Parathyroid adenoma (tissue), 2 donors: ENCODE measurements around the gene SLC25A34.

ENCODE experiments used
- H2AFZ ChIP-seq: fragments of 300-600 bp; sonication (generic); one replicate; pipeline ENCODE4 v1.7.0; 2017; ENCODE audit warnings: antibody characterized with exemption, mild to moderate bottlenecking
- H3K27ac ChIP-seq: fragments of 300-600 bp; sonication (generic); one replicate; pipeline ENCODE4 v1.7.0; 2017
- H3K27me3 ChIP-seq: fragments of 300-600 bp; sonication (generic); one replicate; pipeline ENCODE4 v1.7.0; 2017; ENCODE audit warnings: low read length; ENCODE audit not compliant: control insufficient read depth, insufficient read depth
- H3K36me3 ChIP-seq: fragments of 300-600 bp; sonication (generic); one replicate; pipeline ENCODE4 v1.7.0; 2017; ENCODE audit warnings: low read length; ENCODE audit not compliant: control insufficient read depth, insufficient read depth
- H3K4me1 ChIP-seq: fragments of 300-600 bp; sonication (generic); one replicate; pipeline ENCODE4 v1.7.0; 2017; ENCODE audit warnings: control low read depth
- H3K4me2 ChIP-seq: fragments of 300-600 bp; sonication (generic); one replicate; pipeline ENCODE4 v1.7.0; 2017; ENCODE audit warnings: low read length
- H3K4me3 ChIP-seq: fragments of 300-600 bp; sonication (generic); one replicate; pipeline ENCODE4 v1.7.0; 2017; ENCODE audit warnings: low read depth, low read length
- H3K79me2 ChIP-seq: fragments of 300-600 bp; sonication (generic); one replicate; pipeline ENCODE4 v1.7.0; 2017; ENCODE audit warnings: control low read depth
- H3K9ac ChIP-seq: fragments of 300-600 bp; sonication (generic); one replicate; pipeline ENCODE4 v1.7.0; 2017; ENCODE audit warnings: mild to moderate bottlenecking
- H3K9me3 ChIP-seq: fragments of 300-600 bp; sonication (generic); one replicate; pipeline ENCODE4 v1.7.0; 2017; ENCODE audit warnings: low read length; ENCODE audit not compliant: control insufficient read depth
- CTCF ChIP-seq: fragments of 300-600 bp; sonication (generic); IDR thresholded peaks from one replicate; pipeline ENCODE4 v1.7.0; 2017; ENCODE audit warnings: antibody characterized with exemption, mild to moderate bottlenecking
- donor health status: primary hyperparathyroidism.

The SLC25A34 gene

GRCh38 chr1:15758953-15759661 lies 23.0 kb downstream of the SLC25A34 start:
- H3K4me1 ChIP-seq = peaks cover 10% of the 10 kb centered on the region
- H3K9me3 ChIP-seq = no peaks in the 10 kb centered on the region
- peak overlapping the region; percentile 48 for H3K4me3 ChIP-seq
- peak overlapping the region; percentile 51 for H3K4me2 ChIP-seq
- H3K36me3 ChIP-seq = no peaks in the 10 kb centered on the region
- no peak for TF ChIP-seq CTCF
- no peaks in the 10 kb centered on the region for H3K79me2 ChIP-seq
- peak overlapping the region; percentile 67 for H3K9ac ChIP-seq
- peak overlapping the region; percentile 69 for H2AFZ ChIP-seq
- peak overlapping the region; percentile 77 for H3K27ac ChIP-seq
- no peaks in the 10 kb centered on the region for H3K27me3 ChIP-seq

GRCh38 chr1:15760520-15761211 lies 24.6 kb downstream of the SLC25A34 start:
- Histone ChIP-seq H3K27ac (peak overlapping the region; percentile 77), H3K79me2 (no peaks in the 10 kb centered on the region), H3K4me1 (peaks cover 14% of the 10 kb centered on the region), H3K27me3 (no peaks in the 10 kb centered on the region), H2AFZ (no peak overlapping the region), H3K4me3 (no peak overlapping the region), H3K36me3 (no peaks in the 10 kb centered on the region), H3K9ac (no peak overlapping the region), H3K4me2 (no peak overlapping the region), H3K9me3 (no peaks in the 10 kb centered on the region)
- TF ChIP-seq CTCF = no peak

- Histone ChIP-seq H2AFZ (no peak overlapping the region), H3K4me1 (peaks cover 14% of the 10 kb centered on the region), H3K79me2 (no peaks in the 10 kb centered on the region), H3K4me3 (no peak overlapping the region), H3K36me3 (no peaks in the 10 kb centered on the region), H3K4me2 (no peak overlapping the region), H3K9ac (no peak overlapping the region), H3K9me3 (no peaks in the 10 kb centered on the region), H3K27ac (peak overlapping the region; percentile 77), H3K27me3 (no peaks in the 10 kb centered on the region)
- no peak for TF ChIP-seq CTCF
Observed at GRCh38 chr1:15761366-15762128, 25.5 kb downstream of the SLC25A34 start.

- H3K4me2 ChIP-seq = no peak overlapping the region
- TF ChIP-seq CTCF = no peak
- no peak overlapping the region for H3K9ac ChIP-seq
- H2AFZ ChIP-seq = no peak overlapping the region
- no peaks in the 10 kb centered on the region for H3K36me3 ChIP-seq
- no peaks in the 10 kb centered on the region for H3K27me3 ChIP-seq
- peaks cover 14% of the 10 kb centered on the region for H3K4me1 ChIP-seq
- H3K79me2 ChIP-seq = no peaks in the 10 kb centered on the region
- H3K27ac ChIP-seq = no peak overlapping the region
- no peaks in the 10 kb centered on the region for H3K9me3 ChIP-seq
- no peak overlapping the region for H3K4me3 ChIP-seq
Observed at GRCh38 chr1:15762546-15762945, 26.5 kb downstream of the SLC25A34 start.
